HS-27A (cell line): ENCODE measurements around the gene NFKBIE.

Source experiments
- DNase-seq: peaks from one replicate; pipeline ENCODE4 v3.0.0-alpha.2; 2012; ENCODE audit warnings: low read depth, missing footprints

NFKBIE gene

GRCh38 chr6:44297063-44298038 is 32.0 kb upstream of the NFKBIE start:
- DNase-seq = no peak

GRCh38 chr6:44294832-44295791 is 29.8 kb upstream of the NFKBIE start:
- DNase-seq = no peak

GRCh38 chr6:44292661-44293365 is 27.5 kb upstream of the NFKBIE start:
- DNase-seq = no peak

GRCh38 chr6:44291841-44292240 is 26.5 kb upstream of the NFKBIE start:
- no peak for DNase-seq

- no peak for DNase-seq
Measured at GRCh38 chr6:44289726-44290260, 24.4 kb upstream of the NFKBIE start.

GRCh38 chr6:44286747-44287146 is 21.4 kb upstream of the NFKBIE start:
- no peak for DNase-seq

- no peak for DNase-seq
Measured at GRCh38 chr6:44286285-44286565, 20.9 kb upstream of the NFKBIE start.

- DNase-seq = no peak
Measured at GRCh38 chr6:44285552-44286284, 20.4 kb upstream of the NFKBIE start.

- DNase-seq = no peak
Measured at GRCh38 chr6:44284867-44285266, 19.5 kb upstream of the NFKBIE start.

GRCh38 chr6:44284121-44284520 is 18.8 kb upstream of the NFKBIE start:
- DNase-seq = no peak

- DNase-seq = no peak
Measured at GRCh38 chr6:44278774-44279697, 13.7 kb upstream of the NFKBIE start.

- no peak for DNase-seq
Measured at GRCh38 chr6:44278315-44278714, 13.0 kb upstream of the NFKBIE start.

- no peak for DNase-seq
Measured at GRCh38 chr6:44277763-44278162, 12.4 kb upstream of the NFKBIE start.

- no peak for DNase-seq
Measured at GRCh38 chr6:44276667-44277640, 11.6 kb upstream of the NFKBIE start.

GRCh38 chr6:44275749-44276648 is 10.6 kb upstream of the NFKBIE start:
- DNase-seq = no peak

GRCh38 chr6:44275271-44275748 is 10.0 kb upstream of the NFKBIE start:
- no peak for DNase-seq

- no peak for DNase-seq
Measured at GRCh38 chr6:44273617-44274016, 8.3 kb upstream of the NFKBIE start.
